T-helper 2 cell treated with Interferon-gamma antibody and Interleukin-4, amounts not matched to agents 5 μg/mL and 100 μg/mL, for 36 hours (primary cell): ENCODE measurements around the gene MYH14.

Experiments
- DNase-seq: peaks from one replicate; pipeline ENCODE4 v3.0.0; 2021; ENCODE audit warnings: low spot score
- H3K27ac Mint-ChIP-seq: one replicate; pipeline ENCODE4 v1.8.0; 2021; ENCODE audit warnings: mild to moderate bottlenecking, mixed read lengths
- H3K27me3 Mint-ChIP-seq: one replicate; pipeline ENCODE4 v1.8.0; 2021; ENCODE audit warnings: low read depth, mixed read lengths
- H3K36me3 Mint-ChIP-seq: one replicate; pipeline ENCODE4 v1.8.0; 2021; ENCODE audit warnings: low read depth, mixed read lengths
- H3K4me1 Mint-ChIP-seq: one replicate; pipeline ENCODE4 v1.8.0; 2021; ENCODE audit warnings: low read depth, mixed read lengths
- H3K4me3 Mint-ChIP-seq: one replicate; pipeline ENCODE4 v1.8.0; 2022; ENCODE audit warnings: mild to moderate bottlenecking, moderate library complexity, mixed read lengths
- H3K9me3 Mint-ChIP-seq: one replicate; pipeline ENCODE4 v1.8.0; 2021; ENCODE audit warnings: mixed read lengths

Gene MYH14

DNA sequence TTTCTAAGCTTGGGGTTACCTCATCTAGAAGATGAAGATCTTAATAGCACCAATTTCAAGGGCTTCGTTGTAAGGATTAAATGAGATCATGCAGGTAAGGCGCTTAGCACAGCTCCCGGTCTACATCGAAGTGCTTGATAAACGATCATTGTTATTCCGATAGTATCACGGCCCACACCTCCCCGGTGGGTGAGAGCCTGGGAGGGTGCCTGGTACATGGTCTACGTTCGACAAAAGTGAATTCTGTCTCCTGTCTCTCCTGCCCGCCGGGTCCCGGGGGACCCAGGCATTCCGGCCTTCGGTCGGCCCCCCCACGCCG is 501 bp upstream of the MYH14 start:
- Mint-ChIP-seq H3K27ac (no peak overlapping the region), H3K4me1 (no peaks in the 10 kb centered on the region), H3K9me3 (no peaks in the 10 kb centered on the region), H3K36me3 (no peaks in the 10 kb centered on the region), H3K4me3 (no peak overlapping the region), H3K27me3 (peaks cover 32% of the 10 kb centered on the region)
- no peak for DNase-seq

DNA sequence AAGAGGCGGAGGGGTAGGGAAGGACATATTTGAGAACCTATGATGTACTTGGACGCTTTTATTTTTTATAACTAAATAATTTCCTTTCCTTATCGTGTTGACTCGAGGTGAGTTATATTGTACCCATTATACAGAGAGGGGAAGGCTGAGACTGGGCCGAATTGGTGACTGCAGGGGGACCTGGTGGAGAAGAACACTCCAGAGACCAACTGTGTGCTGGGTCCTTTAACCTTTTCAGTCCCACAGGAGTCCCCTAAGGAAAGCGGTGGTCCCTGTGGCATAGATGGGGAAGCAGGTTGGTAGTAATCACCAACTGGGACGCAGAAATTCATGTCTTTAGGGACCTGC is 633 bp downstream of the MYH14 start:
- DNase-seq, result no peak
- no peak overlapping the region for H3K27ac Mint-ChIP-seq
- H3K4me3 Mint-ChIP-seq, result no peak overlapping the region
- peaks cover 32% of the 10 kb centered on the region for H3K27me3 Mint-ChIP-seq
- H3K4me1 Mint-ChIP-seq, result no peaks in the 10 kb centered on the region
- no peaks in the 10 kb centered on the region for H3K36me3 Mint-ChIP-seq
- H3K9me3 Mint-ChIP-seq, result no peaks in the 10 kb centered on the region

DNA sequence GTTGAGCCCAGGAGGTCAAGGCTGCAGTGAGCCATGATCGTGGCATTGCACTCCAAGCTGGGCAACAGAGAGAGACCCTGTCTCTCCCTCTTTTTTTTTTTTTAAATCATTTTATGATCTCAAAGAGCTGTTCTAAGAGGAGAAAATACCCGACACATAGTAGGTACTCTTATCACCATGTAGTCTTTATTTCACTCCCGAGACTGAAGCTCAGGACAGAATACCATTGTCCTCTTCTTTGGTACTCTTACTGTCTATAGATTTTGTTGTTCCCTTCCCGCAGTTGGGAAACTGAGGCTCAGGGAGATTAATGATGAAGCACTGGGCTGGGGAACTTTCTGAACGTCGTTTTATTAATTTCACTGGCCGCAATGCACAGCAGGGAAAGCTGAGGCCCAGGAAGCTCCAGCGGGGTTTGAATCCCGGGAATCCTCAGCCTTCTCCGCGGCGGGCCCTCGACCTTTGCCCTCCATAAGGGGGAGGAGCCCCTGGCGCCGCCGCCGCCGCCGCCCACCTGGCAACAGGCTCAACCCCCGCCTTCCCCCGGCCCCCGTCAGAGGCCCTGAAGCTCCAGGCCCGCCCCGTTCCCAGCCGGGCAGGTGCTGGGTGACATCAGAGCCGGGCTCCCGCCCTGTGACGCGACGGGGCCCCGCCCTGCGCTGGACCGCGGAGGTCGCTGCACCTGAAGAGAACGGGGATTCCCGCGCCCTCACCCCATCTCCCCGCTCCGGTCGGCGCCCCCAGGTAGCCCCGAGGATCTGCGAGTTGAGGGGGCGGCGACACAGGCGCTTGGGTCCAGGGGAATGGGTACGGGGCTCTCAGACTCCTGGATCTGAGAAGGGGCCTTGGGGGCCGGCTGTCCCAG is 1.6 kb downstream of the MYH14 start:
- no peaks in the 10 kb centered on the region for H3K36me3 Mint-ChIP-seq
- no peak for DNase-seq
- no peaks in the 10 kb centered on the region for H3K4me1 Mint-ChIP-seq
- H3K4me3 Mint-ChIP-seq, result no peak overlapping the region
- H3K27me3 Mint-ChIP-seq, result peaks cover 32% of the 10 kb centered on the region
- H3K9me3 Mint-ChIP-seq, result no peaks in the 10 kb centered on the region
- no peak overlapping the region for H3K27ac Mint-ChIP-seq

DNA sequence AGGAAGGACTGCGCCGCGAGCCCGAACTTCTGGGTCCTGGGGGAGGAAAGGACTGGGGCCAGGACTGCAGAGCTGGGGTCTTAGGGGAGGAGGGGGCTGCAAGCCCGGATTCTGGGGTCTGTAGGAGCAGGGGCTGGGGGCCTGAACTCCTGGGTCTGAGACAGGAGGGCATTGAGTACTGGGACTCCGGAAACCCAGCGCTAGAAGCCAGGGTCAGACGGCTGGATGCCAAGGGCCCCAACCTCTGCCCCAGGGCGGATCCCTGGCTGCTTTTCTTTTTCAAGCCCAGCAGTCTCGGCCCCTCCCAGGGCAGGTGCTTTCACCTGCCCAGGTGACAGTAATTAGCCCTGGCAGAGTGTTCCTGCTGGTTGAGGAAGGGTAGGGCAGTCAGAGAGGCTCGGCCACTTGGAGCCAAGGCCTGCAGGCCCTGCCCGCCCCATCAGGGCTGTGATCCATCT is 2.3 kb downstream of the MYH14 start:
- DNase-seq, result no peak
- H3K36me3 Mint-ChIP-seq, result no peaks in the 10 kb centered on the region

DNA sequence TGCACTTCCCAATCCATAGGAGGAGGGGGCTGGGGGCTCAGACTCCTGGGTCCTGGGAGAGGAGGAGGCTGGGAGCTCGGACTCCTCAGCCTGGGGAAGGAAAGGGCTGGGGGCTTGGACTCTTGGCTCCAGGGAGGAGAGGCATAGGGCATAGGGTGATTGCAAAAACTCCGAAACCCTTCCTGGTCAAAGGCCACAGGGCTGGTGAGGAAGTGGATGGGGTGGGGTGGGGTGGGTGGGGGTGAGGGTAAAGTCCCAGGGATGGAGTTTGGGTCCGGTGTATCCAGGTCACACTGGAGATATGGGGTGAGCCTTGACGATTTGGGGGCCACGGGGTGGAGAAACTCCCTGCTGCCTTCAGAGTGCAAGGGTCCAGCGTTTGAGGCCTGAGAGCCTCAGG is 2.8 kb downstream of the MYH14 start:
- Mint-ChIP-seq H3K9me3 (no peaks in the 10 kb centered on the region), H3K36me3 (no peaks in the 10 kb centered on the region), H3K4me1 (no peaks in the 10 kb centered on the region), H3K27me3 (peaks cover 31% of the 10 kb centered on the region), H3K4me3 (no peak overlapping the region), H3K27ac (no peak overlapping the region)
- no peak for DNase-seq

More for the DNA sequence above, 2.3 kb downstream of the MYH14 start:
- H3K9me3 Mint-ChIP-seq, result no peaks in the 10 kb centered on the region
- no peak overlapping the region for H3K27ac Mint-ChIP-seq
- no peak overlapping the region for H3K4me3 Mint-ChIP-seq
- no peaks in the 10 kb centered on the region for H3K4me1 Mint-ChIP-seq
- peaks cover 32% of the 10 kb centered on the region for H3K27me3 Mint-ChIP-seq

DNA sequence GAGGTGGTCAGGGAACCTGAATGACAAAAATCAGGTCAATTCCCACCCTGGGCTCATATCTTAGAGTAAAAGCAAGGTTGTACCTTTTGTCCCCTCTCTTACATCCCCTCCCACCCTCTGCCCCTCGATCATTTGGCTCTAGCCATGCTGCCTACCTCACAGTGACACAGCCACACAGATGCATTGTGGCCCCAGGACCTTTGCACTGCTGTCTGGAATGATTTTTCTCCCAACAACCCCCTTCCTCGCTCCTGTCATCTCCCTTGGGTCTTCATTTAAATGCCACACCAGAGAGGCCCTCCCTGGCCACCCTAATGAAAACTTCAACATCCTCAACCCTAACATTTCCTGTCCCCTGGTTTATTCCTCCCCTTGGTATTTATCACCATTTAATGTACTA is 4.3 kb downstream of the MYH14 start:
- H3K4me3 Mint-ChIP-seq, result no peak overlapping the region
- DNase-seq, result no peak
- H3K4me1 Mint-ChIP-seq, result no peaks in the 10 kb centered on the region
- peaks cover 16% of the 10 kb centered on the region for H3K27me3 Mint-ChIP-seq
- no peaks in the 10 kb centered on the region for H3K36me3 Mint-ChIP-seq
- H3K9me3 Mint-ChIP-seq, result no peaks in the 10 kb centered on the region
- H3K27ac Mint-ChIP-seq, result no peak overlapping the region

DNA sequence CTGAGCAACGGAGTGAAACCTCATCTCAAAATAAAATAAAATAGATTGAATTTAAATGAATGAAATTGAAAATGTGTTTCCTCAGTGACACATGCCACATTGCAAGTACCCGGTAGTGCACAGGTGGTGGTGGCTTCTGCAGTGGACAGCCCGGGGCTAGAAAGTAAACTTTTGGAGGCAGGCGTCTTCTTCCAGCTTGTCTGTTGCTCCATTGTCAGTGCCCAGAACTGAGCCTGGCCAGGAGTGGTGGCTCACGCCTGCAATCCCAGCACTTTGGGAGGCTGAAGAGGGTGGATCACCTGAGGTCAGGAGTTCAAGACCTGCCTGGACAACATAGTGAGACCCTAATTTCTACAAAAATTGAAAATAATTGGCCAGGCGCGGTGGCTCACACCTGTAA is 5.7 kb downstream of the MYH14 start:
- Mint-ChIP-seq H3K27ac (no peak overlapping the region), H3K9me3 (no peaks in the 10 kb centered on the region), H3K4me1 (no peaks in the 10 kb centered on the region), H3K36me3 (no peaks in the 10 kb centered on the region), H3K4me3 (no peak overlapping the region), H3K27me3 (peaks cover 10% of the 10 kb centered on the region)
- no peak for DNase-seq

DNA sequence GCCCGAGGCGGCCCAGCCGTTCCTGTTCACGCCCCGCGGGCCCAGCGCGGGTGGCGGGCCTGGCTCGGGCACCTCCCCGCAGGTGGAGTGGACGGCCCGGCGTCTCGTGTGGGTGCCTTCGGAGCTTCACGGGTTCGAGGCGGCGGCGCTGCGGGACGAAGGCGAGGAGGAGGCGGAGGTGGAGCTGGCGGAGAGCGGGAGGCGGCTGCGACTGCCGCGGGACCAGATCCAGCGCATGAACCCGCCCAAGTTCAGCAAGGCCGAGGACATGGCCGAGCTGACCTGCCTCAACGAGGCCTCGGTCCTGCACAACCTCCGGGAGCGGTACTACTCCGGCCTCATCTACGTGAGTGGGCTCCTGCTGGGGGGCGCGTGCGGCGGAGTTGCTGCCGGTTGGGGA is 7.0 kb downstream of the MYH14 start:
- Mint-ChIP-seq H3K27ac (no peak overlapping the region), H3K4me3 (no peak overlapping the region)
- no peak for DNase-seq

DNA sequence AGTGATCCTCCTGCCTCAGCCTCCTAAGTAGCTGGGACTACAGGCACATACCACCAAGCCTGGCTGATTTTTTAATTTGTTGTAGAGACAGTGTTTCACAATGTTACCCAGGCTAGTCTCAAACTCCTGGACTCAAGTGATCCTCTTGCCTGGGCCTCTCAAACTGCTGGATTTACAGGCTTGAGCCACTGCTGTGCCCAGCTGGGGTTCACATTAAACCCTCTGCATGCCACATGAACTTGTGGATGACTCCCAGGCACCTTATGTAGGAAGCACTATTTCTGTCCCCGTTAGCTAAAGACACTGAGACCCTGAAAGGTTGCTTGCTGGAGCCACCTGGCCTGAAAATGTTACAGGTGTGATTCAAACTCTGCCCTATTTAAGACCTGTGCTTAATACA is 10.5 kb downstream of the MYH14 start:
- no peaks in the 10 kb centered on the region for H3K27me3 Mint-ChIP-seq
- H3K4me1 Mint-ChIP-seq, result no peaks in the 10 kb centered on the region

More for the DNA sequence above, 7.0 kb downstream of the MYH14 start:
- Mint-ChIP-seq H3K9me3 (no peaks in the 10 kb centered on the region), H3K4me1 (no peaks in the 10 kb centered on the region), H3K36me3 (no peaks in the 10 kb centered on the region), H3K27me3 (peaks cover 5% of the 10 kb centered on the region)

DNA sequence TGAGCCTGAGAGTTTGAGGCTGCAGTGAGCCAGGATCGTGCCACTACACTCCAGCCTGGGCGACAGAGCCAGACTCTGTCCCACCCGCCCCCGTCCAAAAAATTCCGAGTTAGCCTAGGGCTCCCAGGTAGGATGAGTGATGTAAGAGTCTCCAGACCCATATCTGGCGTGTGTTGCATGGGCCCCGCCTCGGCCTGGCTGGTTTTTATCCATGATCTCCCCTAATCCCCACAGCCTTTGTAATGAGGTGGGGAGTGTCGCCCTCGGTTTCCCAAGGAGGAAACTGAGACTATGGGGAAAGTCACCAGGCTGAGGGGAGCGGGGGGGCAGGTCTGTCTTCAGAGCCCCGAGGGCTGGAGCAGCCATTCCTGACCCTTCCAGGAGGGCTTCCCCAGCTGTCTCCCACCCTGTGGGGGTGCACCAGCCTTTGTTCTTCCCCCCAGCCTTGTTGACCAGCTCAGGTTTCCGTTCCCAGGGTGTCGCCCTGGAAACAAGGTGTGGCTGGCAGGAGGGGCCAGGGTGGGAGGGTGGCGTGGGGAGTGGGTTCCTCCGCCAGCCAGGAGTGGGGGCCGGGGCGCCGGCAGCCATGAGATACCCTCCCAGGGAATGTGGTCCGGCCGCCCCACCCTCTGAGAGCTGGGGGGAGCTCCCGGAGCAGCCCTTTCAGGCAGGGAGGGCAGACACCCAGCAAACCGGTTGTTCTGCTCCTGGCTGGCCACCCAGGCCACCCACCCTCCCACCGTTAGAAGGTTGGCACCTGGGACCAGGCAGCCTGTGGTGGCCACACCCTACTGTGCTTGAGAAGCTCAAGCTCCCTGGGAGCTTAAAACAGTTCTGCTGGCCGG is 11.5 kb downstream of the MYH14 start:
- H3K9me3 Mint-ChIP-seq, result no peaks in the 10 kb centered on the region
- H3K4me3 Mint-ChIP-seq, result no peak overlapping the region
- H3K27me3 Mint-ChIP-seq, result no peaks in the 10 kb centered on the region
- no peaks in the 10 kb centered on the region for H3K4me1 Mint-ChIP-seq
- no peak overlapping the region for H3K27ac Mint-ChIP-seq
- no peak for DNase-seq
- H3K36me3 Mint-ChIP-seq, result no peaks in the 10 kb centered on the region

More for the DNA sequence above, 10.5 kb downstream of the MYH14 start:
- Mint-ChIP-seq H3K36me3 (no peaks in the 10 kb centered on the region), H3K4me3 (no peak overlapping the region), H3K27ac (no peak overlapping the region), H3K9me3 (no peaks in the 10 kb centered on the region)
- no peak for DNase-seq

DNA sequence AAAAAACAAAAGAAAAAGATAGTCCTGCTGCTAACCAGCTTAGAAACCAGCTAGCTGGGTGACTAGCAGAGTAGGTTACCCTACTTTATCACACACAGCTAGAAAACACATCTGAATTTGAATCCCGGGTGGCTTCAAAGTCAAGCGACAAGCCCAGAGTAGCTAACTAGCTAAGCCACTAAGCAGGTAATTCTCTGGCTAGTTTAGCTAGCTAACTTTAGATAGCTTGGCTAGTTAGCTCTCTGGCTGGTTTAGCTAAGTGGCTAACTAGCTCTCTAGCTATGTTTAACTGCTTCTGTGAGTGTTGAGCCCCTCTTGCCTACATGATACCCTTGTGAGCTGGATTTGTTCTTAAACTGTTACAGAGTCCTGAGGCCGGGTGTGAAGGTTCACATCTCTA is 12.4 kb downstream of the MYH14 start:
- no peaks in the 10 kb centered on the region for H3K9me3 Mint-ChIP-seq
- no peaks in the 10 kb centered on the region for H3K36me3 Mint-ChIP-seq
- H3K4me1 Mint-ChIP-seq, result no peaks in the 10 kb centered on the region
- no peak overlapping the region for H3K4me3 Mint-ChIP-seq
- H3K27me3 Mint-ChIP-seq, result no peaks in the 10 kb centered on the region
- no peak overlapping the region for H3K27ac Mint-ChIP-seq
- DNase-seq, result no peak

DNA sequence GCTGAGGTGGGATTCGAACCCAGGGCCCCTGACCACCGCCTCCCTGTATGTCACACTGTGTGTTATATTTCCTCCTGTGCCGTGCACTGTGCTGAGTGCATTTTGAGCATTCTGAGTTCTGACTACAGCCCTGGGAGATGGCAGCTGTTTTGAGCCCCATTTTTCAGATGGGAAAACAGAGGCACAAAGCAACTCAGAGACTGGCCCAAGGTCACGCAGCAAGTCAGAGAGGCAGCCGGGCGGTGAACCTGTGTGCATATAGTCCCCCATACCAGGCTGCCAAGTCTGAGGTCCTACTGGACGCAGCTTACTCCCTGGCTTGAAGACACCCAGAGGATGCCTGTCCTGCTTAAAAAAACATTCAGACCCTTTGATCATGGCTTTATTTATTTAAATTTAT is 17.7 kb downstream of the MYH14 start:
- no peaks in the 10 kb centered on the region for H3K36me3 Mint-ChIP-seq
- no peak for DNase-seq
- no peaks in the 10 kb centered on the region for H3K4me1 Mint-ChIP-seq
- peaks cover 4% of the 10 kb centered on the region for H3K9me3 Mint-ChIP-seq
- no peak overlapping the region for H3K27ac Mint-ChIP-seq
- no peak overlapping the region for H3K4me3 Mint-ChIP-seq
- H3K27me3 Mint-ChIP-seq, result no peaks in the 10 kb centered on the region

DNA sequence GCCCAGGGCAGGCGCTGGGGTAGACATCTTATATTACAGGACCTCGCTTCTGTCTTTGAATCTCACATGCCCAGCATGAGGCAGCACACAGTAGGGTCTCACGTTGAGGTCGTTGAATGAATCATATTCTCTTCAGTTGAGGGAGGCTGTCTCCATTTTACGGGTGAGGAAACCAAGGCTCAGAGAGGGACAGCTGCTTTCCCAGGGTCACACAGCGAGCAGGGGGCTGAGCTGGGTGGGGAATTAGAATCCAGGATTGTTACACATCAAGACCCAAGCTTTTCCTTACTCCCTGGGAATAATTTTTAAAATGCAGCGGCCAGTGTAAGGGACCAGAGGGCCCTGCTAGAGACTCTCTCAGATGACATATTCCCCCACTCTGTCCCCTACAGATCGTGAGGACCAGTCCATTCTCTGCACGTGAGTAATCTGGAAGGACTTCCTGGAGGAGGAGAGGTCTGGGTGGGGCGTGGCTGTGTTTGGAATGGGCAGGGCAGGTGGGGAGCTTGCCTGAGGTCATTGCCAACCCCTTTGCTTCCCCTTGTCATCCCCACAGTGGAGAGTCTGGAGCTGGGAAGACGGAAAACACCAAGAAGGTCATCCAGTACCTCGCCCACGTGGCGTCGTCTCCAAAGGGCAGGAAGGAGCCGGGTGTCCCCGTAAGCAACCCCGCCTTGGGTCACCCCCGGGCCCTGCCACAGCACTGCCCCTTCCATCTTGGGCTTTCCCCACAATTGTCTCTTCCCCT is 19.4 kb downstream of the MYH14 start:
- Mint-ChIP-seq H3K9me3 (peaks cover 4% of the 10 kb centered on the region), H3K27me3 (no peaks in the 10 kb centered on the region), H3K4me1 (no peaks in the 10 kb centered on the region), H3K36me3 (no peaks in the 10 kb centered on the region), H3K27ac (no peak overlapping the region), H3K4me3 (no peak overlapping the region)
- DNase-seq, result no peak

DNA sequence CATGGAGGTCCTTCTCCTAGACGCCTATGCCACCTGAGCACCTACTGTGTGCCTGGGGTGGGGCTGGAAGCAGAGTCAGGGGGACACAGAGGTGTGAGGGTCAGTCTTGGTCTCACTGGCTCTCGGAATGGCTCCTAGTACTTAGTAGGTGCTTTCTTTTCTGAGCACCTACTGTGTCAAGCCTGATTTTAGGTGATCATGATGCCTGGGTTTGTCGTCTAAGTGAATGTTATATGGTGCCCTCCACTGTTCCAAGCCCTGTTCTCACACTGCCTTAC is 20.0 kb downstream of the MYH14 start:
- no peaks in the 10 kb centered on the region for H3K27me3 Mint-ChIP-seq
- H3K36me3 Mint-ChIP-seq, result no peaks in the 10 kb centered on the region
- no peaks in the 10 kb centered on the region for H3K4me1 Mint-ChIP-seq
- no peak for DNase-seq
- H3K27ac Mint-ChIP-seq, result no peak overlapping the region
- H3K4me3 Mint-ChIP-seq, result no peak overlapping the region
- peaks cover 4% of the 10 kb centered on the region for H3K9me3 Mint-ChIP-seq
